Measurements from ENCODE around the gene FUT4.

DNA sequence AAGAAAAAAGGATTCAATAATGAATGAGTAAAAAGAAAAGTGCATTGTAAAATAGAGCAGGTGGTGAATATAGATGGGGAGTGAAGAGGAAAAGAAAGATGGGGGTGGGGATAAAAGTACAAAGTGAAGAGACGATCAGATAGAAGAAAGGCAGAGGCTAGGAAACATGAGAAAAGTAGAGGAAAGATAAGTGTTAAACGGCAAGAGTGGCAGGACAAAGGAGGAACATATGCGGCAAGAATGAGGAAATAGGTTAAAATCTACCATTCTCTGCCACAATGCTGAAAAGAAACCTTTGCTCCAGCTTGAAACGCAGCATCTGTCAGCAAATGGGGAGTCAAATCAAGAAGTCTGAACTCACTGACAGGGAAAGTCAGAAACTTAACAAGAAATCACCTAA is 6.8 kb downstream of the FUT4 start:
- TF ChIP-seq, protein P1, sequence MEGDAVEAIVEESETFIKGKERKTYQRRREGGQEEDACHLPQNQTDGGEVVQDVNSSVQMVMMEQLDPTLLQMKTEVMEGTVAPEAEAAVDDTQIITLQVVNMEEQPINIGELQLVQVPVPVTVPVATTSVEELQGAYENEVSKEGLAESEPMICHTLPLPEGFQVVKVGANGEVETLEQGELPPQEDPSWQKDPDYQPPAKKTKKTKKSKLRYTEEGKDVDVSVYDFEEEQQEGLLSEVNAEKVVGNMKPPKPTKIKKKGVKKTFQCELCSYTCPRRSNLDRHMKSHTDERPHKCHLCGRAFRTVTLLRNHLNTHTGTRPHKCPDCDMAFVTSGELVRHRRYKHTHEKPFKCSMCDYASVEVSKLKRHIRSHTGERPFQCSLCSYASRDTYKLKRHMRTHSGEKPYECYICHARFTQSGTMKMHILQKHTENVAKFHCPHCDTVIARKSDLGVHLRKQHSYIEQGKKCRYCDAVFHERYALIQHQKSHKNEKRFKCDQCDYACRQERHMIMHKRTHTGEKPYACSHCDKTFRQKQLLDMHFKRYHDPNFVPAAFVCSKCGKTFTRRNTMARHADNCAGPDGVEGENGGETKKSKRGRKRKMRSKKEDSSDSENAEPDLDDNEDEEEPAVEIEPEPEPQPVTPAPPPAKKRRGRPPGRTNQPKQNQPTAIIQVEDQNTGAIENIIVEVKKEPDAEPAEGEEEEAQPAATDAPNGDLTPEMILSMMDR (IDR thresholded peaks at IDR 0.05; ENCODE audit: poor library complexity, severe bottlenecking), result no peak
- TF ChIP-seq, protein P2, sequence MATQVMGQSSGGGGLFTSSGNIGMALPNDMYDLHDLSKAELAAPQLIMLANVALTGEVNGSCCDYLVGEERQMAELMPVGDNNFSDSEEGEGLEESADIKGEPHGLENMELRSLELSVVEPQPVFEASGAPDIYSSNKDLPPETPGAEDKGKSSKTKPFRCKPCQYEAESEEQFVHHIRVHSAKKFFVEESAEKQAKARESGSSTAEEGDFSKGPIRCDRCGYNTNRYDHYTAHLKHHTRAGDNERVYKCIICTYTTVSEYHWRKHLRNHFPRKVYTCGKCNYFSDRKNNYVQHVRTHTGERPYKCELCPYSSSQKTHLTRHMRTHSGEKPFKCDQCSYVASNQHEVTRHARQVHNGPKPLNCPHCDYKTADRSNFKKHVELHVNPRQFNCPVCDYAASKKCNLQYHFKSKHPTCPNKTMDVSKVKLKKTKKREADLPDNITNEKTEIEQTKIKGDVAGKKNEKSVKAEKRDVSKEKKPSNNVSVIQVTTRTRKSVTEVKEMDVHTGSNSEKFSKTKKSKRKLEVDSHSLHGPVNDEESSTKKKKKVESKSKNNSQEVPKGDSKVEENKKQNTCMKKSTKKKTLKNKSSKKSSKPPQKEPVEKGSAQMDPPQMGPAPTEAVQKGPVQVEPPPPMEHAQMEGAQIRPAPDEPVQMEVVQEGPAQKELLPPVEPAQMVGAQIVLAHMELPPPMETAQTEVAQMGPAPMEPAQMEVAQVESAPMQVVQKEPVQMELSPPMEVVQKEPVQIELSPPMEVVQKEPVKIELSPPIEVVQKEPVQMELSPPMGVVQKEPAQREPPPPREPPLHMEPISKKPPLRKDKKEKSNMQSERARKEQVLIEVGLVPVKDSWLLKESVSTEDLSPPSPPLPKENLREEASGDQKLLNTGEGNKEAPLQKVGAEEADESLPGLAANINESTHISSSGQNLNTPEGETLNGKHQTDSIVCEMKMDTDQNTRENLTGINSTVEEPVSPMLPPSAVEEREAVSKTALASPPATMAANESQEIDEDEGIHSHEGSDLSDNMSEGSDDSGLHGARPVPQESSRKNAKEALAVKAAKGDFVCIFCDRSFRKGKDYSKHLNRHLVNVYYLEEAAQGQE (IDR thresholded peaks at IDR 0.05; ENCODE audit: borderline replicate concordance), result no peak
